ENCODE results near the gene AICDA. TPM values are rescaled to one million over a fixed set of nuclear protein-coding genes. Genes with fewer than 3 reads are reported as not detected.
A peak's percentile ranks its signal among the peaks of the same experiment; 100 is the strongest.

The AICDA gene
- not detected in 2 replicates for total RNA-seq

- no peak within 1 kb of the TSS for H3K4me3 ChIP-seq (ENCODE audit: insufficient read depth, low read length)
- H3K27me3 ChIP-seq (ENCODE audit: insufficient read depth, low read length), result no peaks in the 10 kb centered on the region
- H3K79me2 ChIP-seq (ENCODE audit: insufficient read depth, low read length), result no peaks in the 10 kb centered on the region
- no peak for TF ChIP-seq CTCF (IDR thresholded peaks at IDR 0.05; ENCODE audit: extremely low read depth, low read depth, low read length)
- no peak within 1 kb of the TSS for H2AFZ ChIP-seq (ENCODE audit: low read length)
- DNase-seq (ENCODE audit: insufficient read length, low spot score, missing footprints), result no peak
- H3K36me3 ChIP-seq (ENCODE audit: insufficient read depth, low read length), result no peaks in the 10 kb centered on the region
- no peaks in the 10 kb centered on the region for H4K20me1 ChIP-seq (ENCODE audit: insufficient read depth, low read length)
- no peak within 1 kb of the TSS for H3K27ac ChIP-seq (ENCODE audit: low read depth, low read length)
- no peaks in the 10 kb centered on the region for H3K9me3 ChIP-seq (ENCODE audit: low read depth, low read length)
- H3K4me2 ChIP-seq (ENCODE audit: insufficient read depth, low read length), result no peak within 1 kb of the TSS
- no peaks in the 10 kb centered on the region for H3K4me1 ChIP-seq (ENCODE audit: insufficient read depth, low read length)
Observed at GRCh38 chr12:8612629-8613028, at the start of gene AICDA. AICDA (minus strand) TSS chr12:8612859; CDS start chr12:8612767, 92 bp downstream.

- Histone ChIP-seq H3K4me3 (ENCODE audit: insufficient read depth, low read length) (no peak overlapping the region), H3K4me2 (ENCODE audit: insufficient read depth, low read length) (peak overlapping the region; percentile 53)
- no peak for TF ChIP-seq CTCF (IDR thresholded peaks at IDR 0.05; ENCODE audit: extremely low read depth, low read depth, low read length)
Observed at GRCh38 chr12:8661751-8662150, 49.1 kb upstream of the AICDA start.

GRCh38 chr12:8661016-8661415 is 48.4 kb upstream of the AICDA start:
- H3K36me3 ChIP-seq (ENCODE audit: insufficient read depth, low read length), result no peaks in the 10 kb centered on the region
- no peak for DNase-seq (ENCODE audit: insufficient read length, low spot score, missing footprints)
- peak overlapping the region; percentile 33 for H2AFZ ChIP-seq (ENCODE audit: low read length)
- TF ChIP-seq CTCF (IDR thresholded peaks at IDR 0.05; ENCODE audit: extremely low read depth, low read depth, low read length), result no peak
- H4K20me1 ChIP-seq (ENCODE audit: insufficient read depth, low read length), result no peaks in the 10 kb centered on the region
- H3K4me2 ChIP-seq (ENCODE audit: insufficient read depth, low read length), result peak overlapping the region; percentile 53
- H3K27me3 ChIP-seq (ENCODE audit: insufficient read depth, low read length), result no peaks in the 10 kb centered on the region
- no peak overlapping the region for H3K4me3 ChIP-seq (ENCODE audit: insufficient read depth, low read length)
- H3K4me1 ChIP-seq (ENCODE audit: insufficient read depth, low read length), result peaks cover 20% of the 10 kb centered on the region
- no peak overlapping the region for H3K27ac ChIP-seq (ENCODE audit: low read depth, low read length)
- no peaks in the 10 kb centered on the region for H3K79me2 ChIP-seq (ENCODE audit: insufficient read depth, low read length)
- H3K9me3 ChIP-seq (ENCODE audit: low read depth, low read length), result no peaks in the 10 kb centered on the region

More at GRCh38 chr12:8661751-8662150, 49.1 kb upstream of the AICDA start:
- no peaks in the 10 kb centered on the region for H3K36me3 ChIP-seq (ENCODE audit: insufficient read depth, low read length)
- no peaks in the 10 kb centered on the region for H3K79me2 ChIP-seq (ENCODE audit: insufficient read depth, low read length)
- H3K27ac ChIP-seq (ENCODE audit: low read depth, low read length), result no peak overlapping the region
- no peaks in the 10 kb centered on the region for H3K9me3 ChIP-seq (ENCODE audit: low read depth, low read length)
- H4K20me1 ChIP-seq (ENCODE audit: insufficient read depth, low read length), result no peaks in the 10 kb centered on the region
- peaks cover 20% of the 10 kb centered on the region for H3K4me1 ChIP-seq (ENCODE audit: insufficient read depth, low read length)
- no peak for DNase-seq (ENCODE audit: insufficient read length, low spot score, missing footprints)
- no peaks in the 10 kb centered on the region for H3K27me3 ChIP-seq (ENCODE audit: insufficient read depth, low read length)
- H2AFZ ChIP-seq (ENCODE audit: low read length), result no peak overlapping the region

- DNase-seq (ENCODE audit: insufficient read length, low spot score, missing footprints), result peak; percentile 84
- H3K27me3 ChIP-seq (ENCODE audit: insufficient read depth, low read length), result no peaks in the 10 kb centered on the region
- H3K9me3 ChIP-seq (ENCODE audit: low read depth, low read length), result no peaks in the 10 kb centered on the region
- no peak for TF ChIP-seq CTCF (IDR thresholded peaks at IDR 0.05; ENCODE audit: extremely low read depth, low read depth, low read length)
- peak overlapping the region; percentile 37 for H3K4me2 ChIP-seq (ENCODE audit: insufficient read depth, low read length)
- no peaks in the 10 kb centered on the region for H3K79me2 ChIP-seq (ENCODE audit: insufficient read depth, low read length)
- no peaks in the 10 kb centered on the region for H4K20me1 ChIP-seq (ENCODE audit: insufficient read depth, low read length)
- no peaks in the 10 kb centered on the region for H3K36me3 ChIP-seq (ENCODE audit: insufficient read depth, low read length)
- H3K4me3 ChIP-seq (ENCODE audit: insufficient read depth, low read length), result no peak overlapping the region
- H3K27ac ChIP-seq (ENCODE audit: low read depth, low read length), result peak overlapping the region; percentile 69
- peak overlapping the region; percentile 13 for H2AFZ ChIP-seq (ENCODE audit: low read length)
- peaks cover 20% of the 10 kb centered on the region for H3K4me1 ChIP-seq (ENCODE audit: insufficient read depth, low read length)
Observed at GRCh38 chr12:8658346-8658745, 45.7 kb upstream of the AICDA start.

Measured in osteoblast (primary cell).